ENCODE measurements around the gene ZNF680.
"Not testable (repeated sequence)": the region's sequence is repeated elsewhere in the genome, so short reads cannot be mapped to it uniquely, and the experiment has no call there.

ZNF680 gene

GRCh38 chr7:64555046-64555445 is 7.8 kb downstream of the ZNF680 start:
- no peak for DNase-seq (ENCODE audit: low spot score)

DNA sequence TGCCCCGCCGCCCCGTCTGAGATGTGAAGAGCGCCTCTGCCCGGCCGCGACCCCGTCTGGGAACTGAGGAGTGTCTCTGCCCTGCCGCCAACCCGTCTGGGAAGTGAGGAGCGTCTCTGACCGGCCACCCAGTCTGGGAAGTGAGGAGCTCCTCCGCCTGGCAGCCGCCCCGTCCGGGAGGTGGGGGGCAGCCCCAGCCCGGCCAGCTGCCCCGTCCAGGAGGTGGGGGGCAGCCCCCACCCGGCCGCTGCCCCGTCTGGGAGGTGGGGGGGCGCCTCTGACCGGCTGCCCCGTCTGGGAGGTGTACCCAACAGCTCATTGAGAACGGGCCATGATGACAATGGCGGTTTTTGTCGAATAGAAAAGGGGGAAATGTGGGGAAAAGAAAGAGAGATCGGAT is 8.7 kb downstream of the ZNF680 start:
- DNase-seq (ENCODE audit: low spot score) = not testable (repeated sequence)

DNA sequence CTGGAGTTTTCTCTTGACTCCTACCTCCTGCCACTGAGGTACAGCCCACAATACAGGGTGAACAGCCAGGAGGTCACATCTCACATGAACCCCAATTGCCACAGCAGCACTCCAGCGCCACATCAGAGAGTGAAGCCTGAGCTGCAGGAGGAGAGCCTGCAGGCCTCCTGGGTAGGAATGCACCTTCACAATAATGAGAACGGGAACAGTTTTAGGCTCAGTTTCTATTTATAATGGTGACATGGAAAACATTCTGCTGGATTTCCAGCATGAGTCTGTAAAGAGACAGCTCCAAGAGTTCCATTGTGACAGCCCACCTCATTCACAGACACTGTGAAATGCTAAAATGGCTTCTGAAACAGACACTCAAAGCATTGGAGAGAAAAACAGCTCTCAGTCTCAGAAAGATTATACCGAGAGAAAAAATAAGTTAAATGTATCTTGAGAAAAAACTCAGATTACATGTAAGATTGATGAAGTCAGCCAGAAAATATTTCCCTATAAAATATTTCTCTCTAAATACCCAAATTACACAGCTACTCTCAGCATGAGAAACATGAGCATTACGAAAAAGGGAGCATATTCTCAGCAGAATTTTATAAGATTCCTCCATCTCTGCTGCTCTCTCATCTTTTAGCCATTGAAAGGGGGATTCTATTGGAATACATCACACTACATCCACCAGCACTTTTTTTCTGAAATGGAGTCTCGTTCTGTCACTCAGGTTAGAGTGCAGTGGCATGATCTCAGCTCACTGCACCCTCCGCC is 11.3 kb downstream of the ZNF680 start:
- DNase-seq (ENCODE audit: low spot score) = no peak

- DNase-seq (ENCODE audit: low spot score) = no peak
Measured at GRCh38 chr7:64544010-64544409, 18.9 kb downstream of the ZNF680 start.

DNA sequence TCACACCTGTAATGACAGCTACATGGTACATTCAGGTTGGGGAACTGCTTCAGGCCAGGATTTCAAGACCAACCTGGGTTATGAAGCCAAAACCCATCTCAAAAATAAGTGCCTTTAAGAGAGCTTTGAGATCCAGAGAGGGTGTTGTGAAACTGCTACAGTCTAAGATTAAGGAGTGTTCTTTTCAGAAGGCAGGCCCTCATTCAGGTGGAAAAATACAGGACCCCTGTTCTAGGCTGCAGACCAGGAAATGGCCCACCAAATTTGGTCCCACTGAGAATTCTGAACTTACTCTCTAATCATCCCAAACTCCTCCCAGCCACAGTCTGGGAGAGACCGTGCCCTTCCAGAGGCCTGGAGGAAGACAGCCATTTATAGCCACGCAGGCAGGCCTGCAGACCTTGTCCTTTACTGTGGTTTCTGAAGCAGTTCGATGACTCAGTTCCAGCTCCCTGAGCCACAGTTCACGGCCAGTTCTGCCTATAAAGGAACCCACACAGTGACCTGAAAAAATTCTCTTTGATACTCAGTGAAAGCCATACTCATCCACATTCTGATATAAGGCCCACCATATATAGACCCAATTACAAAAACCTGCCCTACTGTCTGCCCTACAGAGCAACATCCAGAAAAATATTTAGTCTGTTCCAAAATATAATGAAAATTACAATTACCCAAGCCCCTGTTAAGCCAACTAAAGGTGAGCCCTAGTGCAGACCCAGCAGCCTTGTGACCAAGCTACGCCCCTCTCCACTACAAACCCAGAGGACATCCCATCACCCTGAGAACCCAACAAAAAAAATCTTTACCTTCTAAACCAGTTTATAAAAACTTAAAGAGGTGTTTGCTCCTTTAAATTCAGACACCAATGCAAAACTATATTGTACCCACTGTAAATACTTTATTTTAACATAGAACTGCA is 21.2 kb downstream of the ZNF680 start:
- DNase-seq (ENCODE audit: low spot score) = no peak

DNA sequence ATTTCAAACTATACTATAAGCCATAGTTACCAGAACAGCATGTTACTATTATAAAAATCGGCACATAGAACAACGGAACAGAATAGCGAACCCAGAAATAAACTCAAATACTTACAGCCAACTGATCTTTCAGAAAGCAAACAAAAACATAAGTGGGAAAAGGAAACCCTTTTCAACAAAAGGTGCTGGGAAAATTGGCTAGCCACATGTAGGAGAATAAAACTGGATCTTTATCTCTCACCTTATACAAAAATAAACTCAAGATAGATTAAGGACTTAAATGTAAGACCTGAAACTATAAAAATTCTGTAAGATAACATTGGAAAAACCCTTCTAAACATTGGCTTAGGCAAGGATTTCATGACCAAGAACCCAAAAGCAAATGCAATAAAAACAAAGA is 29.1 kb downstream of the ZNF680 start:
- no peak for DNase-seq (ENCODE audit: low spot score)

- DNase-seq (ENCODE audit: low spot score) = no peak
Measured at GRCh38 chr7:64528770-64529169, 34.1 kb downstream of the ZNF680 start.

DNA sequence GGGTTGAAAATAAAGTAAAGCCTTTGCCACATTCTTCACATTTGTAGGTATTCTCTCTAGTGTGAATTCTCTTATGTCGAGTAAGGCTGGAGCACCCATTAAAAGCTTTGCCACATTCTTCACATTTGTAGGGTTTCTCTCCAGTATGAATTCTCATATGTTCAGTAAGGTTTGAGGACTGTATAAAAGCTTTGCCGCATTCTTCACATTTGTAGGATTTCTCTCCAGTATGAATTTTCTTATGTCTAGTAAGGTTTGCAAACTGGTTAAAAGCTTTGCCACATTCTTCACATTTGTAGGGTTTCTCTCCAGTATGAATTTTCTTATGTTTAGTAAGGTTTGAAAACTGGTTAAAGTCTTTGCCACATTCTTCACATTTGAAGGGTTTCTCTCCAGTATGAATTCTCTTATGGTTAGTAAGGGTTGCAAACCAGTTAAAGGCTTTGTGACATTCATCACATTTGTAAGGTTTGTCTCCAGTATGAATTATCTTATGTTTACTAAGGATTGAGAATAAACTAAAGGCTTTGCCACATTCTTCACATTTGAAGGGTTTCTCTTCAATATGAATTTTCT is 41.4 kb downstream of the ZNF680 start:
- no peak for DNase-seq (ENCODE audit: low spot score)

GRCh38 chr7:64516451-64516850 is 46.4 kb downstream of the ZNF680 start:
- no peak for DNase-seq (ENCODE audit: low spot score)

DNA sequence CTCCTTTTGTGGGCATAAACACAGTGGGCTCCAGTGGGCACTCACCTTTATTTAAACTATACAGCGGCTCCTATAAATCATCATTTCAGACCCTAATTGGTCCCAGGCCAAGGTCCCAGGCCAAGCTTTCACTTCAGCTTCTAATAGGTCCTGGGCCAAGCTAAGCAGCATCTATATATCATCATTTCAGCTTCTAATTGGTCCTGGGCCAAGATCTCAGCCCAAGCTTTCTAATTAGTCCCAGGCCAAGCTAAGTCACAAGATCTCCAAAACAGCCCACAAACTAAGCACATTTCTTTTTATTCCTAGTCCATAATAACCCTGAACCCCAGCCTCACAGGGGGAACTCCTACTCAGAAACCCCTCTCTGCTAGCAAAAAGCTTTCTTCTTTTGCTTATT is 47.1 kb downstream of the ZNF680 start:
- no peak for DNase-seq (ENCODE audit: low spot score)

DNA sequence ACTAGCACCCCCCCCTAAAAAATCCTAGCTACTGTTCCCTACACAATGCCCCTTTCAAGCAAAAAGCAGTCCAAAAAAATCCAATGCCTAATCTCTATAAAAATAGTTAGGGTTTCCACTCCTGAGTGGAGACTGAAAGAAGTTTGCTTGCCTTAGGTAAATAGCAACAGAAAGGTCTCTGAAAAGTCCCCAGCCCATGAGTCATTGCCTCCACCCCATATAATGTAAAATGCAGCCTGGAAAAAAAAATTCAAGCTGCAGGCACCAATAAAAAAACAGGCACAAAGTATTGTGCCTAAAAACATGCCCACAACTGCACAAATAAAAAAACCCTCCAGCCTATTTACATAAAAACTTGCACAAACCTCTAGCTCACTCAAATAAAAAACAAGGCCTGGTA is 47.5 kb downstream of the ZNF680 start:
- no peak for DNase-seq (ENCODE audit: low spot score)

GRCh38 chr7:64509583-64509982 is 53.3 kb downstream of the ZNF680 start:
- no peak for DNase-seq (ENCODE audit: low spot score)

GRCh38 chr7:64504581-64505120 is 58.2 kb downstream of the ZNF680 start:
- no peak for DNase-seq (ENCODE audit: low spot score)

DNA sequence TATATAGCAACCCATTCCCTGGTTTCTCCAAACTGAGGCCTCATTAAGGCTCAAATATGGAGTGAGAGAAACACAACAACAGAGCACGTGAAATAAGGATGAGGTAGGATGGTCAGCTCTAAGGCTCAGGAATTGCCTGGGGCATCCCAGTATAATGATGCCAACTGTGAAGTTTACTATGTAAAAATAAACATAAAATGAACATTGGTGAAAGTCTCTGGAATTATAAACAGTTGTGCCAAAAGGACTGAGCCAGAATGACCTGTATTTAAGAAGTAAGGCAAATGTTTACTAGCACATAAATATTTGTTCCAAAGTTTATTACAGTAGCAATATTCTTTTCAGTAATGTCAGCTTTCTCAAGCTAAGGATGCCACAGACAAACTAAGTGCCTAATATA is 64.6 kb downstream of the ZNF680 start:
- DNase-seq (ENCODE audit: low spot score) = no peak

DNA sequence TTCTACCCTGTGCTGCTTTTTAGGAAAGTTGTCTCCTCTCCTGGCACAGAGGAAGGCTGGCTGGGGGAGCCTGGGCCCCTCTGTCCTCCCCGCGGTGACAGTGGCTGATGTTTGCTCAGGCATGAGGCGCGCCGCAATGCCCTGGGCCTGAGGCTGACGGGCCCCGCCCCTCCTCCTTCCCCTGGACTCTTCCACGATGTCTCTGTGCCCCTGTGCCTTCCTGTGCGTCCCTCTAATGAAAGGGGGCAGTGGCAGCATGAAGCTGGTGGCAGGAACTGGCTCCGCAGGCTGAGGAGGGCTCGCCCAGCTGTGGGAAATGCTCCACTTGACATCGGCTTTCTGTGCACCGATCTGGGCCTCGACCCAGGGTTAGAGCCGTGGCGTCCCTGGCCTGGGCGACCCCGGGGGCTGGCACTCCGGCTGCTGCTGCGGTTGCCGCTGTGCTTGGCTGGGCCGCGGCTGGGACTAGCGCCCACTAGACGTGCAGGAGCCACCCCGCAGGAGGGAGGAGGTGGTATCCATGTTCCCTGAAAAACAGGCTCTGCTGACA is 67.9 kb downstream of the ZNF680 start:
- no peak for DNase-seq (ENCODE audit: low spot score)

DNA sequence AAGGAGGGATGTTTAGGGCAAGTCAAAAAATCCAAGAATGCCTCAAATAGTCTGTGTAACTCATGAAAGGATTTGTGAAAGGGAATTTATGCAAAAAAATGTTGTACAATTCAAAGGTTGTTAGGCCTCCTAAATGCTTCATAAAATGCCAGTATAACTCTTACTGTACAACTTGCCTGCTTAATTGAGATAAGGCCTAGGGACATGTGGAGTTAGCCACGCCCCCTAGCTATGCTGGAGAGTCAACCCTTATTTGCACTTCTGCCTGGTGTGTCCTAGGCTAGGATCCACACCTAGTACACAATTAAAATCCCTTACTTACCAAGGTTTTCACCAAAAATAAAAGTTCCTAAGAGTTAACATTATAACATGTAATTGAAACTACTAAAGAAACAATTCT is 77.2 kb downstream of the ZNF680 start:
- DNase-seq (ENCODE audit: low spot score) = no peak
